HEK293 (cell line): Measurements from ENCODE around the gene ZHX3.

Experiments used
- CTCF ChIA-PET: fragments of 350-600 bp; formaldehyde crosslinking; extraction: SDS; loops from one replicate; lab custom pipeline; 2021; ENCODE audit warnings: antibody characterized with exemption; lab: Yijun Ruan, JAX
- POLR2A ChIA-PET: fragments of 300-600 bp; formaldehyde crosslinking; extraction: SDS; loops from one replicate; lab custom pipeline; 2020; ENCODE audit warnings: antibody characterized with exemption, inconsistent platforms; lab: Yijun Ruan, JAX
- H3K27ac ChIP-seq: fragments of 200-500 bp; sonication (Bioruptor generic); 2 replicates; pipeline ENCODE4 v1.5.1; 2014; ENCODE audit warnings: low read depth, low read length, control low read depth, inconsistent platforms; ENCODE audit errors: extremely low read depth
- H3K36me3 ChIP-seq, 2 experiments: fragments of 200-500 bp in 1 of 2; sonication (Bioruptor generic) in 1 of 2; 1 replicate in 1 of 2; 2 replicates in 1 of 2; pipeline ENCODE4 v1.5.1; 2014 to 2017; ENCODE audit warnings: inconsistent platforms in 2 of 2, low read length in 2 of 2; ENCODE audit not compliant: control insufficient read depth in 2 of 2, insufficient read depth in 1 of 2
- H3K4me1 ChIP-seq: fragments of 200-500 bp; sonication (Bioruptor generic); 2 replicates; pipeline ENCODE4 v1.5.1; 2014; ENCODE audit warnings: mild to moderate bottlenecking, low read length, inconsistent platforms; ENCODE audit not compliant: control insufficient read depth, insufficient read depth
- H3K4me3 ChIP-seq: 2 replicates; pipeline ENCODE4 v1.5.1; 2011; ENCODE audit warnings: low read depth, mild to moderate bottlenecking, control low read depth, low read length, moderate library complexity
- H3K9me3 ChIP-seq: fragments of 200-500 bp; sonication (Bioruptor generic); 2 replicates; pipeline ENCODE4 v1.5.1; 2014; ENCODE audit warnings: low read depth, low read length, inconsistent platforms; ENCODE audit not compliant: control insufficient read depth, insufficient read depth
- FEZF1 ChIP-seq: fragments of 450-650 bp; formaldehyde crosslinking; IDR thresholded peaks from 2 replicates; pipeline ENCODE4 v1.5.1; 2016; ENCODE audit warnings: missing biosample characterization, missing genetic modification characterization
- PBX3 ChIP-seq: sonication (generic); formaldehyde crosslinking; IDR thresholded peaks from 2 replicates; pipeline ENCODE4 v1.8.1; 2022; ENCODE audit warnings: mild to moderate bottlenecking, moderate library complexity, missing genetic modification reagents
- PRDM10 ChIP-seq: fragments of 450-650 bp; formaldehyde crosslinking; IDR thresholded peaks from 2 replicates; pipeline ENCODE4 v1.5.1; 2016; ENCODE audit warnings: missing biosample characterization, missing genetic modification characterization
- REPIN1 ChIP-seq: fragments of 450-650 bp; formaldehyde crosslinking; IDR thresholded peaks from 2 replicates; pipeline ENCODE4 v1.5.1; 2017; ENCODE audit warnings: missing biosample characterization, missing genetic modification characterization, low read depth
- SCRT2 ChIP-seq: fragments of 450-650 bp; formaldehyde crosslinking; IDR thresholded peaks from 2 replicates; pipeline ENCODE4 v1.5.1; 2016; ENCODE audit warnings: missing biosample characterization, missing genetic modification characterization
- WT1 ChIP-seq: fragments of 450-650 bp; formaldehyde crosslinking; IDR thresholded peaks from 2 replicates; pipeline ENCODE4 v1.5.1; 2016; ENCODE audit warnings: missing biosample characterization, missing genetic modification characterization
- ZBTB10 ChIP-seq: fragments of 450-650 bp; formaldehyde crosslinking; IDR thresholded peaks from 2 replicates; pipeline ENCODE4 v1.5.1; 2016; ENCODE audit warnings: missing biosample characterization, missing genetic modification characterization
- ZFP37 ChIP-seq: fragments of 450-650 bp; formaldehyde crosslinking; IDR thresholded peaks from 2 replicates; pipeline ENCODE4 v1.5.1; 2016; ENCODE audit warnings: missing biosample characterization, missing genetic modification characterization
- ZIC2 ChIP-seq: fragments of 450-650 bp; formaldehyde crosslinking; IDR thresholded peaks from 2 replicates; pipeline ENCODE4 v1.5.1; 2016; ENCODE audit warnings: missing biosample characterization, missing genetic modification characterization
- ZNF155 ChIP-seq: fragments of 450-650 bp; formaldehyde crosslinking; IDR thresholded peaks from 2 replicates; pipeline ENCODE4 v1.5.1; 2016; ENCODE audit warnings: missing biosample characterization, missing genetic modification characterization
- ZNF169 ChIP-seq: fragments of 450-650 bp; formaldehyde crosslinking; IDR thresholded peaks from 2 replicates; pipeline ENCODE4 v1.5.1; 2016; ENCODE audit warnings: missing biosample characterization, missing genetic modification characterization
- ZNF19 ChIP-seq: fragments of 450-650 bp; formaldehyde crosslinking; IDR thresholded peaks from 2 replicates; pipeline ENCODE4; 2016; ENCODE audit warnings: missing biosample characterization, missing genetic modification characterization, low read depth
- ZNF23 ChIP-seq: fragments of 450-650 bp; formaldehyde crosslinking; IDR thresholded peaks from 2 replicates; pipeline ENCODE4 v1.5.1; 2016; ENCODE audit warnings: missing biosample characterization, missing genetic modification characterization, borderline replicate concordance
- ZNF423 ChIP-seq: fragments of 450-650 bp; formaldehyde crosslinking; IDR thresholded peaks from 2 replicates; pipeline ENCODE4 v1.5.1; 2016; ENCODE audit warnings: missing biosample characterization, missing genetic modification characterization
- ZNF48 ChIP-seq: fragments of 450-650 bp; formaldehyde crosslinking; IDR thresholded peaks from 2 replicates; pipeline ENCODE4 v1.5.1; 2016; ENCODE audit warnings: missing biosample characterization, missing genetic modification characterization
- ZNF488 ChIP-seq: fragments of 450-650 bp; formaldehyde crosslinking; IDR thresholded peaks from 2 replicates; pipeline ENCODE4 v1.5.1; 2016; ENCODE audit warnings: missing biosample characterization, missing genetic modification characterization
- ZNF670 ChIP-seq: fragments of 450-650 bp; formaldehyde crosslinking; IDR thresholded peaks from 2 replicates; pipeline ENCODE4 v1.5.1; 2016; ENCODE audit warnings: missing biosample characterization, missing genetic modification characterization, low read depth
- ZNF777 ChIP-seq: fragments of 450-650 bp; formaldehyde crosslinking; IDR thresholded peaks from 2 replicates; pipeline ENCODE4 v1.5.1; 2017; ENCODE audit warnings: missing biosample characterization, missing genetic modification characterization, borderline replicate concordance
- ZXDB ChIP-seq: fragments of 450-650 bp; formaldehyde crosslinking; IDR thresholded peaks from 2 replicates; pipeline ENCODE4 v1.5.1; 2016; ENCODE audit warnings: missing biosample characterization, missing genetic modification characterization

The ZHX3 gene

GRCh38 chr20:41181567-41181966 lies 136.0 kb downstream of the ZHX3 start:
- Histone ChIP-seq H3K9me3 (no peaks in the 10 kb centered on the region), H3K4me1 (no peaks in the 10 kb centered on the region), H3K4me3 (no peak overlapping the region), H3K36me3 (peaks cover 0 to 49% of the 10 kb centered on the region in 2 experiments; a peak in 1 of 3 replicates), H3K27ac (no peak overlapping the region)
- TF ChIP-seq ZNF169 (tag by site-specific recombination), result no peak
- no peak for TF ChIP-seq ZXDB (tag by site-specific recombination)
- TF ChIP-seq ZIC2, result no peak
- no peak for TF ChIP-seq ZBTB10 (tag by site-specific recombination)
- no peak for TF ChIP-seq PBX3
- TF ChIP-seq FEZF1, result no peak
- TF ChIP-seq SCRT2 (tag by site-specific recombination), result no peak
- no peak for TF ChIP-seq WT1 (tag by site-specific recombination)
- TF ChIP-seq ZNF155 (tag by site-specific recombination), result no peak
- no peak for TF ChIP-seq ZFP37
- no peak for TF ChIP-seq ZNF48 (tag by site-specific recombination)
- no peak for TF ChIP-seq ZNF23
- no peak for TF ChIP-seq PRDM10 (tag by site-specific recombination)
- no peak for TF ChIP-seq ZNF423
- TF ChIP-seq ZNF488 (tag by site-specific recombination), result no peak
- TF ChIP-seq ZNF670 (tag by site-specific recombination), result no peak
- no peak for TF ChIP-seq ZNF19 (tag by site-specific recombination)
- no peak for TF ChIP-seq REPIN1 (tag by site-specific recombination)
- TF ChIP-seq ZNF777, result no peak
- ChIA-PET POLR2A (no interaction called here), CTCF (interaction anchor here (0.6 to 1.2 kb wide), 3 partner anchors 9 to 158 kb away, joined by 4 to 8 read pairs (median 4); no protein-coding TSS in a partner anchor)
